Astrocyte (in vitro differentiated cells and primary cell): ENCODE results near the gene PRTN3.

Source experiments
- EZH2 ChIP-seq: IDR thresholded peaks from 2 replicates; pipeline ENCODE4 v1.6.1; 2012; ENCODE audit warnings: mild to moderate bottlenecking, low read length, inconsistent platforms; ENCODE audit not compliant: insufficient read depth
- TF ChIP-seq, protein P1 (sequence below): IDR thresholded peaks from 2 replicates; pipeline ENCODE4 v1.5.1; 2011; ENCODE audit warnings: low read depth, mild to moderate bottlenecking, inconsistent platforms, low read length, moderate library complexity; ENCODE audit not compliant: insufficient read depth

DNA sequence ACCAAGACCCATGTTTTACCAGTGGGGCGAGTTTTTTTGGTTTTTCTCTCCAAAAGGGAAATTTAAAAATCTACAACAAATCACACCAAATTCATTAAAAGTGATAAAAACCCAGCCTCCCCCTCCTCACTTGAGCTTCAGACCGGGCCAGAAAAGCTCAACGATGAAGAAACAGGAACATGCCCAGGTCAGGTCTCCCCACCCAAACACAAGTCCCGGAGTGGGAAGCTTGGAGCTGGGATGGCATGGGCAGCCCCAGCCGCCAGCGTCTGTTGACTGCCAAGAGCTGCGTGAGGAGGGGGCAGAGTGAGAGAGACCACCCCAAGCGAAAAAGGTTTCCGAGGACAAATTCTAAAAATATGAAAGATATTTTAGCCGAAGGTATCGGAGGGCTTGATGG lies 56.2 kb downstream of the PRTN3 start:
- TF ChIP-seq, protein P1, sequence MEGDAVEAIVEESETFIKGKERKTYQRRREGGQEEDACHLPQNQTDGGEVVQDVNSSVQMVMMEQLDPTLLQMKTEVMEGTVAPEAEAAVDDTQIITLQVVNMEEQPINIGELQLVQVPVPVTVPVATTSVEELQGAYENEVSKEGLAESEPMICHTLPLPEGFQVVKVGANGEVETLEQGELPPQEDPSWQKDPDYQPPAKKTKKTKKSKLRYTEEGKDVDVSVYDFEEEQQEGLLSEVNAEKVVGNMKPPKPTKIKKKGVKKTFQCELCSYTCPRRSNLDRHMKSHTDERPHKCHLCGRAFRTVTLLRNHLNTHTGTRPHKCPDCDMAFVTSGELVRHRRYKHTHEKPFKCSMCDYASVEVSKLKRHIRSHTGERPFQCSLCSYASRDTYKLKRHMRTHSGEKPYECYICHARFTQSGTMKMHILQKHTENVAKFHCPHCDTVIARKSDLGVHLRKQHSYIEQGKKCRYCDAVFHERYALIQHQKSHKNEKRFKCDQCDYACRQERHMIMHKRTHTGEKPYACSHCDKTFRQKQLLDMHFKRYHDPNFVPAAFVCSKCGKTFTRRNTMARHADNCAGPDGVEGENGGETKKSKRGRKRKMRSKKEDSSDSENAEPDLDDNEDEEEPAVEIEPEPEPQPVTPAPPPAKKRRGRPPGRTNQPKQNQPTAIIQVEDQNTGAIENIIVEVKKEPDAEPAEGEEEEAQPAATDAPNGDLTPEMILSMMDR: no peak
- TF ChIP-seq EZH2: no peak
